Endothelial cell of umbilical vein (primary cell): ENCODE data around the gene PDE6B. TPM values are rescaled to one million over a fixed set of nuclear protein-coding genes. Genes with fewer than 3 reads are reported as not detected.

Experiments
- BruUV-seq: library from RNA; stranded (reverse); fragments of 400-500 nt; replicated peaks from 2 replicates; lab custom pipeline; 2021; lab: Mats Ljungman, UMichigan
- CTCF ChIA-PET: fragments of 300-600, 350-600 bp; sonication (Branson Sonifier 250); formaldehyde crosslinking; loops from one replicate; lab custom pipeline; 2021; ENCODE audit warnings: antibody characterized with exemption, inconsistent platforms; lab: Charles Lee
- POLR2A ChIA-PET: fragments of 300-600, 350-600 bp; sonication (Branson Sonifier 250); formaldehyde crosslinking; loops from one replicate; lab custom pipeline; 2021; ENCODE audit warnings: antibody characterized with exemption, inconsistent platforms; lab: Charles Lee
- DNase-seq: peaks from one replicate; pipeline ENCODE4 v3.0.0-alpha.2; 2011; ENCODE audit warnings: low read depth, low spot score
- FAIRE-seq: peaks from 2 replicates; lab custom pipeline; 2011; peaks lifted over from hg19 to GRCh38; lab: Jason Lieb, UNC
- H2AFZ ChIP-seq: 2 replicates; pipeline ENCODE4 v1.6.0; 2012; ENCODE audit warnings: low read depth, low read length, control low read depth, inconsistent platforms
- H3K27ac ChIP-seq: 2 replicates; pipeline ENCODE4 v1.5.1; 2011; ENCODE audit warnings: low read depth, mild to moderate bottlenecking, control low read depth, low read length, moderate library complexity; ENCODE audit not compliant: insufficient read depth
- H3K27me3 ChIP-seq, 2 experiments: 2 replicates each; pipeline versions ENCODE4 v1.6.0 to v1.6.1; 2011; ENCODE audit warnings: low read length in 2 of 2, mixed read lengths in 1 of 2; ENCODE audit not compliant: control insufficient read depth in 2 of 2, insufficient read depth in 2 of 2
- H3K36me3 ChIP-seq, 2 experiments: 2 replicates in 1 of 2; 3 replicates in 1 of 2; pipeline ENCODE4 v1.5.1; 2011; ENCODE audit warnings: low read length in 2 of 2, mild to moderate bottlenecking in 1 of 2, moderate library complexity in 1 of 2; ENCODE audit not compliant: control insufficient read depth in 2 of 2, insufficient read depth in 2 of 2; ENCODE audit errors: extremely low read depth in 1 of 2
- H3K4me1 ChIP-seq: 3 replicates; pipeline ENCODE4 v1.5.1; 2011; ENCODE audit warnings: mild to moderate bottlenecking, low read length; ENCODE audit not compliant: control insufficient read depth, insufficient read depth; ENCODE audit errors: extremely low read depth
- H3K4me2 ChIP-seq: 2 replicates; pipeline ENCODE4 v1.6.1; 2011; ENCODE audit warnings: low read length, control low read depth, mixed read lengths; ENCODE audit not compliant: insufficient read depth
- H3K4me3 ChIP-seq, 3 experiments: fragments of 200-600 bp in 1 of 3; sonication (generic), shearing (Covaris generic) in 1 of 3; replicated peaks in 1 of 3; 2 replicates each; pipeline ENCODE4 v1.5.1; 2011 to 2016; ENCODE audit warnings: control low read depth in 3 of 3, low read length in 3 of 3, mild to moderate bottlenecking in 2 of 3, inconsistent platforms in 1 of 3, low read depth in 1 of 3, moderate library complexity in 1 of 3; ENCODE audit not compliant: insufficient read depth in 1 of 3
- H3K79me2 ChIP-seq: 2 replicates; pipeline ENCODE4 v1.6.0; 2012; ENCODE audit warnings: low read length, inconsistent platforms; ENCODE audit not compliant: control insufficient read depth, insufficient read depth
- H3K9ac ChIP-seq: replicated peaks from 2 replicates; pipeline ENCODE3; 2011; ENCODE audit warnings: low read length, control low read depth; ENCODE audit not compliant: insufficient read depth; ENCODE audit errors: extremely low read depth
- H3K9me1 ChIP-seq: replicated peaks from 3 replicates; pipeline ENCODE4 v1.6.0; 2011; ENCODE audit warnings: mild to moderate bottlenecking, low read length; ENCODE audit not compliant: control insufficient read depth, insufficient read depth; ENCODE audit errors: extremely low read depth
- H3K9me3 ChIP-seq: replicated peaks from 2 replicates; pipeline ENCODE4 v1.5.1; 2012; ENCODE audit warnings: low read length, inconsistent platforms; ENCODE audit not compliant: control insufficient read depth, insufficient read depth
- H4K20me1 ChIP-seq: replicated peaks from 2 replicates; pipeline ENCODE3; 2011; ENCODE audit warnings: mild to moderate bottlenecking, low read length; ENCODE audit not compliant: control insufficient read depth, insufficient read depth; ENCODE audit errors: extremely low read depth
- CTCF ChIP-seq, 2 donors: IDR thresholded peaks; 1 replicate in 1 of 2; 2 replicates in 1 of 2; pipeline ENCODE4 v1.5.1; 2011; ENCODE audit warnings: low read length in 2 of 2, mild to moderate bottlenecking in 2 of 2, moderate library complexity in 2 of 2, control low read depth in 1 of 2, inconsistent platforms in 1 of 2, low read depth in 1 of 2; ENCODE audit not compliant: insufficient read depth in 1 of 2; ENCODE audit errors: extremely low read depth in 1 of 2
- EZH2 ChIP-seq: IDR thresholded peaks from 2 replicates; pipeline ENCODE4 v1.6.1; 2012; ENCODE audit warnings: borderline replicate concordance, low read depth, mild to moderate bottlenecking, moderate library complexity, low read length, inconsistent platforms; ENCODE audit not compliant: severe bottlenecking
- FOS ChIP-seq: IDR thresholded peaks from 2 replicates; pipeline ENCODE4 v1.6.1; 2011; ENCODE audit warnings: mild to moderate bottlenecking, low read length, moderate library complexity, borderline replicate concordance; ENCODE audit not compliant: insufficient read depth
- GATA2 ChIP-seq: IDR thresholded peaks from 2 replicates; pipeline ENCODE4 v1.7.0; 2011; ENCODE audit warnings: low read depth, mild to moderate bottlenecking, moderate library complexity, mixed read lengths, low read length; ENCODE audit not compliant: insufficient read length, insufficient read depth
- JUN ChIP-seq: IDR thresholded peaks from 2 replicates; pipeline ENCODE4 v1.6.1; 2011; ENCODE audit warnings: borderline replicate concordance, low read depth; ENCODE audit not compliant: insufficient read length, insufficient read depth
- MYC ChIP-seq: IDR thresholded peaks from one replicate; pipeline ENCODE4 v1.6.1; 2011; ENCODE audit warnings: mild to moderate bottlenecking, low read depth, low read length
- POLR2A ChIP-seq: IDR thresholded peaks from 2 replicates; pipeline ENCODE4 v1.6.1; 2012; ENCODE audit warnings: low read depth, mild to moderate bottlenecking, control low read depth, low read length
- POLR2AphosphoS5 ChIP-seq: IDR thresholded peaks from 2 replicates; pipeline ENCODE4 v1.6.1; 2012; ENCODE audit warnings: low read depth, mild to moderate bottlenecking, control low read depth, low read length, moderate library complexity; ENCODE audit not compliant: insufficient read depth
- dilution Hi-C: fragments of 300-500 bp; cut with MboI; formaldehyde crosslinking; loops from one replicate; pipeline ENCODE4 v1.15.0; 2019; ENCODE audit warnings: low sequenced_read_pairs; ENCODE audit not compliant: extremely low pct_ligation_motif_present
- intact Hi-C: fragments of 100-400 bp; cut with micrococcal nuclease; formaldehyde crosslinking; loops from one replicate; pipeline ENCODE4 v1.10.0; 2022
- polyA plus RNA-seq, 4 experiments: library from polyadenylated mRNA; depleted of rRNA in 3 of 4; stranded (reverse) in 3 of 4; unstranded in 1 of 4; fragments of >200 nt; gene quantifications; 2 replicates each; pipeline versions ENCODE4 v1.2.1 to v1.2.3, GENCODE V29; 2011 to 2012; ENCODE audit warnings: missing spikeins in 1 of 4
- total RNA-seq: library from RNA; stranded (reverse); gene quantifications from 2 replicates; pipeline ENCODE4 v1.2.3, GENCODE V29; 2021
- TF ChIP-seq, protein P1 (sequence below): IDR thresholded peaks from 2 replicates; pipeline ENCODE4 v1.6.1; 2011; ENCODE audit not compliant: insufficient read depth, insufficient read length

PDE6B gene
- total and polyA plus RNA-seq, 2 donors (not counting 3 experiments of a cell fraction or from before 2014, with no cell fraction given) = 0.77 to 1.8 TPM

- dilution Hi-C loops (no loop called here), intact Hi-C loops (loop anchor here (10.0 kb wide), 2 partner anchors 204 to 344 kb away; partner anchors contain the start of gene ZNF141)
- no peak overlapping the region for H3K27ac ChIP-seq
- H4K20me1 ChIP-seq = no peaks in the 10 kb centered on the region
- no peaks in the 10 kb centered on the region for H3K36me3 ChIP-seq
- no TSS peak for BruUV-seq
- TF ChIP-seq GATA2 (no peak), EZH2 (no peak), POLR2A (no peak), FOS (no peak), JUN (no peak), MYC (no peak), POLR2AphosphoS5 (no peak), CTCF (IDR thresholded peaks at IDR 0.05; ENCODE audit: extremely low read depth in 1 of 2, insufficient read depth in 1 of 2, low read depth in 1 of 2, low read length in 2 of 2) (no peak)
- TF ChIP-seq, protein P1, sequence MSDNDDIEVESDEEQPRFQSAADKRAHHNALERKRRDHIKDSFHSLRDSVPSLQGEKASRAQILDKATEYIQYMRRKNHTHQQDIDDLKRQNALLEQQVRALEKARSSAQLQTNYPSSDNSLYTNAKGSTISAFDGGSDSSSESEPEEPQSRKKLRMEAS = no peak
- POLR2A ChIA-PET = no interaction called here
- CTCF ChIA-PET = no interaction called here
- H3K9me3 ChIP-seq = no peaks in the 10 kb centered on the region
- peaks cover 4% of the 10 kb centered on the region for H3K79me2 ChIP-seq
- H3K4me1 ChIP-seq = peaks cover 9% of the 10 kb centered on the region
- H3K4me3 ChIP-seq = no peak overlapping the region
- H3K27me3 ChIP-seq = no peaks in the 10 kb centered on the region
- H3K4me2 ChIP-seq = no peak overlapping the region
- no peak overlapping the region for H2AFZ ChIP-seq
- FAIRE-seq (no peak), DNase-seq (no peak)
- no peaks in the 10 kb centered on the region for H3K9me1 ChIP-seq
- H3K9ac ChIP-seq = no peak overlapping the region
These were observed 53.7 kb downstream of the PDE6B start for GRCh38 chr4:679104-679481.
